HepG2 (cell line): ENCODE measurements around the gene PPP1R13L. TPM values are rescaled to one million over a fixed set of nuclear protein-coding genes. Genes with fewer than 3 reads are reported as not detected.

Experiments
- CSRNP2 ChIP-seq: sonication (generic); formaldehyde crosslinking; conservative IDR thresholded peaks from 2 replicates; pipeline ENCODE4 v1.8.0; 2022; ENCODE audit warnings: low read depth, missing genetic modification reagents
- SIX4 ChIP-seq: sonication (generic); formaldehyde crosslinking; IDR thresholded peaks from 2 replicates; pipeline ENCODE4 v1.4.0; 2020; ENCODE audit warnings: missing genetic modification reagents
- SNAPC2 ChIP-seq: sonication (generic); formaldehyde crosslinking; IDR thresholded peaks from 2 replicates; pipeline ENCODE4 v1.8.1; 2022; ENCODE audit warnings: mild to moderate bottlenecking, missing genetic modification reagents
- TEAD3 ChIP-seq: optimal IDR thresholded peaks from 2 replicates; pipeline ENCODE3; 2016; ENCODE audit warnings: borderline replicate concordance
- THAP8 ChIP-seq: sonication (generic); formaldehyde crosslinking; IDR thresholded peaks from 2 replicates; pipeline ENCODE4 v1.5.1; 2020; ENCODE audit warnings: missing genetic modification reagents, mild to moderate bottlenecking, borderline replicate concordance
- ZHX2 ChIP-seq, 2 experiments: sonication (generic) in 1 of 2; formaldehyde crosslinking in 1 of 2; IDR thresholded peaks; 2 replicates each; pipeline versions ENCODE4 v1.6.1 to v1.9.0; 2014 to 2022; ENCODE audit warnings: antibody characterized with exemption in 1 of 2, borderline replicate concordance in 1 of 2, inconsistent platforms in 1 of 2, low read depth in 1 of 2, missing genetic modification reagents in 1 of 2
- ZNF501 ChIP-seq: sonication (generic); formaldehyde crosslinking; IDR thresholded peaks from 2 replicates; pipeline ENCODE4 v1.5.1; 2020; ENCODE audit warnings: mild to moderate bottlenecking, moderate library complexity, missing genetic modification reagents
- ZNF513 ChIP-seq: sonication (generic); formaldehyde crosslinking; conservative IDR thresholded peaks from 2 replicates; pipeline ENCODE4 v1.5.0; 2020; ENCODE audit warnings: missing genetic modification reagents
- ZNF646 ChIP-seq: sonication (generic); formaldehyde crosslinking; IDR thresholded peaks from 2 replicates; pipeline ENCODE4 v1.9.0; 2021; ENCODE audit warnings: mild to moderate bottlenecking, missing genetic modification reagents
- ZSCAN30 ChIP-seq: sonication (generic); formaldehyde crosslinking; IDR thresholded peaks from 2 replicates; pipeline ENCODE4 v1.5.0; 2020; ENCODE audit warnings: mild to moderate bottlenecking, missing genetic modification reagents
- polyA plus RNA-seq, 8 experiments: library from polyadenylated mRNA; depleted of rRNA in 3 of 8; stranded (reverse) in 7 of 8; unstranded in 1 of 8; fragments of >200 nt; fragmentation: Illumina TruSeq in 4 of 8; extraction: Trizol in 4 of 8; gene quantifications; 2 replicates each; pipeline versions ENCODE4 v1.2.1 to v1.2.3, GENCODE V29; 2011 to 2016; ENCODE audit warnings: low read depth in 4 of 8, missing spikeins in 1 of 8, mixed read lengths in 1 of 8; ENCODE audit not compliant: insufficient read depth in 1 of 8
- total RNA-seq, 5 experiments: library from RNA; depleted of rRNA; stranded (reverse); fragments of >200 nt; fragmentation: Illumina TruSeq; extraction: Trizol; gene quantifications; 2 replicates each; pipeline ENCODE4 v1.2.3, GENCODE V29; 2016; ENCODE audit warnings: low read depth in 1 of 5

The PPP1R13L gene
- total and polyA plus RNA-seq, 2 of the 13 experiments (the other 11 are each of a cell fraction or from before 2014, with no cell fraction given) = 1.3 to 6.6 TPM

GRCh38 chr19:45443462-45444317 is 38.8 kb upstream of the PPP1R13L start (continued):
- TF ChIP-seq ZHX2 (IDR thresholded peaks at IDR 0.05; ENCODE audit: low read depth) (peak; percentile 65; the same call in 1 of the 2 replicates), ZHX2 (CRISPR knock-in tag; IDR thresholded peaks at IDR 0.05; ENCODE audit: borderline replicate concordance) (no peak), SNAPC2 (CRISPR knock-in tag) (peak; percentile 81; the same call in 1 of the 2 replicates), ZNF513 (CRISPR knock-in tag) (no peak), ZSCAN30 (CRISPR knock-in tag) (no peak), THAP8 (CRISPR knock-in tag) (no peak), ZNF646 (CRISPR knock-in tag) (no peak), TEAD3 (CRISPR knock-in tag) (peak; percentile 55), SIX4 (no peak), ZNF501 (CRISPR knock-in tag) (peak; percentile 42; the same call in 1 of the 2 replicates), CSRNP2 (no peak)
